ENCODE measurements around the gene SLBP.

Gene SLBP

GRCh38 chr4:1654216-1654955 is 57.7 kb downstream of the SLBP start:
- H3K36me3 ChIP-seq (ENCODE audit: control insufficient read depth, insufficient read depth, low read length) = no peaks in the 10 kb centered on the region
- H3K4me3 ChIP-seq (ENCODE audit: low read depth, low read length) = no peak overlapping the region
- no peak overlapping the region for H3K9ac ChIP-seq
- H3K27me3 ChIP-seq (ENCODE audit: control insufficient read depth, insufficient read depth, low read length) = no peaks in the 10 kb centered on the region
- H3K79me2 ChIP-seq = no peaks in the 10 kb centered on the region
- TF ChIP-seq CTCF (IDR thresholded peaks at IDR 0.05) = no peak
- no peak overlapping the region for H3K4me2 ChIP-seq (ENCODE audit: low read length)
- no peak overlapping the region for H3K27ac ChIP-seq
- no peaks in the 10 kb centered on the region for H3K9me3 ChIP-seq (ENCODE audit: control insufficient read depth, low read length)
- no peak overlapping the region for H2AFZ ChIP-seq
- H3K4me1 ChIP-seq = no peaks in the 10 kb centered on the region

- H3K4me2 ChIP-seq (ENCODE audit: low read length) = no peak overlapping the region
- TF ChIP-seq CTCF (IDR thresholded peaks at IDR 0.05) = no peak
- H3K36me3 ChIP-seq (ENCODE audit: control insufficient read depth, insufficient read depth, low read length) = no peaks in the 10 kb centered on the region
- H3K4me1 ChIP-seq = no peaks in the 10 kb centered on the region
- no peak overlapping the region for H2AFZ ChIP-seq
- no peak overlapping the region for H3K9ac ChIP-seq
- H3K27me3 ChIP-seq (ENCODE audit: control insufficient read depth, insufficient read depth, low read length) = no peaks in the 10 kb centered on the region
- H3K4me3 ChIP-seq (ENCODE audit: low read depth, low read length) = no peak overlapping the region
- H3K9me3 ChIP-seq (ENCODE audit: control insufficient read depth, low read length) = no peaks in the 10 kb centered on the region
- no peaks in the 10 kb centered on the region for H3K79me2 ChIP-seq
- H3K27ac ChIP-seq = no peak overlapping the region
Observed at GRCh38 chr4:1653776-1654175, 58.3 kb downstream of the SLBP start.

- no peak overlapping the region for H3K4me2 ChIP-seq (ENCODE audit: low read length)
- H3K79me2 ChIP-seq = no peaks in the 10 kb centered on the region
- H3K9me3 ChIP-seq (ENCODE audit: control insufficient read depth, low read length) = no peaks in the 10 kb centered on the region
- no peak overlapping the region for H3K27ac ChIP-seq
- H3K36me3 ChIP-seq (ENCODE audit: control insufficient read depth, insufficient read depth, low read length) = no peaks in the 10 kb centered on the region
- no peak overlapping the region for H3K4me3 ChIP-seq (ENCODE audit: low read depth, low read length)
- no peaks in the 10 kb centered on the region for H3K4me1 ChIP-seq
- TF ChIP-seq CTCF (IDR thresholded peaks at IDR 0.05) = no peak
- H3K27me3 ChIP-seq (ENCODE audit: control insufficient read depth, insufficient read depth, low read length) = no peaks in the 10 kb centered on the region
- no peak overlapping the region for H3K9ac ChIP-seq
- no peak overlapping the region for H2AFZ ChIP-seq
Observed at GRCh38 chr4:1652088-1652487, 60.0 kb downstream of the SLBP start.

- H3K4me3 ChIP-seq (ENCODE audit: low read depth, low read length) = no peak overlapping the region
- no peaks in the 10 kb centered on the region for H3K4me1 ChIP-seq
- H3K9ac ChIP-seq = no peak overlapping the region
- no peak for TF ChIP-seq CTCF (IDR thresholded peaks at IDR 0.05)
- no peak overlapping the region for H3K27ac ChIP-seq
- no peaks in the 10 kb centered on the region for H3K36me3 ChIP-seq (ENCODE audit: control insufficient read depth, insufficient read depth, low read length)
- H3K27me3 ChIP-seq (ENCODE audit: control insufficient read depth, insufficient read depth, low read length) = no peaks in the 10 kb centered on the region
- H2AFZ ChIP-seq = no peak overlapping the region
- H3K4me2 ChIP-seq (ENCODE audit: low read length) = no peak overlapping the region
- no peaks in the 10 kb centered on the region for H3K9me3 ChIP-seq (ENCODE audit: control insufficient read depth, low read length)
- H3K79me2 ChIP-seq = no peaks in the 10 kb centered on the region
Observed at GRCh38 chr4:1651609-1652008, 60.5 kb downstream of the SLBP start.

- Histone ChIP-seq H3K4me1 (no peaks in the 10 kb centered on the region), H3K79me2 (no peaks in the 10 kb centered on the region), H3K36me3 (ENCODE audit: control insufficient read depth, insufficient read depth, low read length) (no peaks in the 10 kb centered on the region), H3K4me3 (ENCODE audit: low read depth, low read length) (no peak overlapping the region), H3K9ac (no peak overlapping the region), H3K9me3 (ENCODE audit: control insufficient read depth, low read length) (no peaks in the 10 kb centered on the region), H3K4me2 (ENCODE audit: low read length) (no peak overlapping the region), H3K27me3 (ENCODE audit: control insufficient read depth, insufficient read depth, low read length) (no peaks in the 10 kb centered on the region), H3K27ac (no peak overlapping the region), H2AFZ (no peak overlapping the region)
- no peak for TF ChIP-seq CTCF (IDR thresholded peaks at IDR 0.05)
Observed at GRCh38 chr4:1648962-1649361, 63.2 kb downstream of the SLBP start.
